Thymus (tissue), 11 donors: ENCODE results near the gene SIPA1L3. TPM values are rescaled to one million over a fixed set of nuclear protein-coding genes. Genes with fewer than 3 reads are reported as not detected.
A peak's percentile ranks its signal among the peaks of the same experiment; 100 is the strongest.

Experiments
- DNase-seq, 9 donors: peaks; one replicate each; pipeline ENCODE4 v3.0.0-alpha.2; 2013; ENCODE audit warnings: low spot score in 9 of 9, low read depth in 6 of 9, missing footprints in 1 of 9
- H3K27ac ChIP-seq, 2 donors: one replicate each; pipeline ENCODE4 v1.5.1; 2013; ENCODE audit warnings: control low read depth in 1 of 2, low read depth in 1 of 2, low read length in 1 of 2, mild to moderate bottlenecking in 1 of 2, moderate library complexity in 1 of 2
- H3K27me3 ChIP-seq, 2 donors: one replicate each; pipeline ENCODE4 v1.5.1; 2013; ENCODE audit warnings: low read length in 1 of 2; ENCODE audit not compliant: control insufficient read depth in 2 of 2, insufficient read depth in 1 of 2
- H3K36me3 ChIP-seq, 2 donors: one replicate each; pipeline ENCODE4 v1.5.1; 2013; ENCODE audit warnings: low read length in 1 of 2, mild to moderate bottlenecking in 1 of 2, moderate library complexity in 1 of 2; ENCODE audit not compliant: control insufficient read depth in 2 of 2, insufficient read depth in 2 of 2
- H3K4me1 ChIP-seq, 2 donors: one replicate each; pipeline ENCODE4 v1.5.1; 2013; ENCODE audit warnings: low read length in 2 of 2; ENCODE audit not compliant: control insufficient read depth in 2 of 2, insufficient read depth in 2 of 2
- H3K4me3 ChIP-seq, 2 donors: one replicate each; pipeline ENCODE4 v1.5.1; 2013; ENCODE audit warnings: low read length in 2 of 2, control low read depth in 1 of 2, mild to moderate bottlenecking in 1 of 2
- H3K9me3 ChIP-seq, 2 donors: one replicate each; pipeline ENCODE4 v1.5.1; 2013; ENCODE audit warnings: low read length in 1 of 2, mild to moderate bottlenecking in 1 of 2; ENCODE audit not compliant: control insufficient read depth in 2 of 2, insufficient read depth in 1 of 2
- WGBS: extraction: QIAGEN DNeasy Blood & Tissue Kit; methylation state at CpG from one replicate; pipeline ENCODE4 v1.1.7; 2013; 5-methylcytosine and 5-hydroxymethylcytosine counted together
- polyA plus RNA-seq: library from polyadenylated mRNA; stranded (reverse); fragments of 200-250 nt; gene quantifications from one replicate; pipeline ENCODE4 v1.2.3, GENCODE V29; 2013
- total RNA-seq: library from RNA; stranded (reverse); fragments of 120-200 nt; gene quantifications from one replicate; pipeline ENCODE4 v1.2.4, GENCODE V29; 2013
- donor health status: healthy.

Gene SIPA1L3
- total and polyA plus RNA-seq, 2 donors, result 5.0 to 6.0 TPM

- Histone ChIP-seq H3K27me3 (no peaks in the 10 kb centered on the region), H3K9me3 (peaks cover 0 to 3% of the 10 kb centered on the region in 2 donors), H3K27ac (no peak overlapping the region), H3K36me3 (no peaks in the 10 kb centered on the region), H3K4me3 (no peak overlapping the region), H3K4me1 (peaks cover 0 to 2% of the 10 kb centered on the region in 2 donors)
- WGBS, result 91% methylated on average over 10 of the region's 10 CpGs
- no peak for DNase-seq
Observed at GRCh38 chr19:37926255-37926654, 19.2 kb downstream of the SIPA1L3 start.

- 89% methylated on average over 5 of the region's 5 CpGs for WGBS
- H3K27me3 ChIP-seq, result no peaks in the 10 kb centered on the region
- no peak for DNase-seq
- no peak overlapping the region for H3K27ac ChIP-seq
- peaks cover 0 to 3% of the 10 kb centered on the region in 2 donors for H3K9me3 ChIP-seq
- no peaks in the 10 kb centered on the region for H3K36me3 ChIP-seq
- no peak overlapping the region for H3K4me3 ChIP-seq
- H3K4me1 ChIP-seq, result no peaks in the 10 kb centered on the region
Observed at GRCh38 chr19:37926711-37927110, 19.7 kb downstream of the SIPA1L3 start.

GRCh38 chr19:37928527-37929286 lies 21.7 kb downstream of the SIPA1L3 start:
- no peaks in the 10 kb centered on the region for H3K36me3 ChIP-seq
- no peak overlapping the region for H3K4me3 ChIP-seq
- no peak for DNase-seq
- H3K27ac ChIP-seq, result peak overlapping the region in 1 of 2 donors; percentile 26
- H3K4me1 ChIP-seq, result peaks cover 0 to 6% of the 10 kb centered on the region in 2 donors
- H3K27me3 ChIP-seq, result no peaks in the 10 kb centered on the region
- 61% methylated on average over 5 of the region's 5 CpGs for WGBS
- H3K9me3 ChIP-seq, result peaks cover 0 to 3% of the 10 kb centered on the region in 2 donors

GRCh38 chr19:37929355-37929923 lies 22.4 kb downstream of the SIPA1L3 start:
- no peak for DNase-seq
- Histone ChIP-seq H3K36me3 (no peaks in the 10 kb centered on the region), H3K4me3 (no peak overlapping the region), H3K9me3 (peaks cover 0 to 3% of the 10 kb centered on the region in 2 donors), H3K4me1 (peaks cover 0 to 10% of the 10 kb centered on the region in 2 donors), H3K27ac (no peak overlapping the region), H3K27me3 (no peaks in the 10 kb centered on the region)
- WGBS, result 94% methylated on average over 4 of the region's 4 CpGs

GRCh38 chr19:37930416-37930815 lies 23.4 kb downstream of the SIPA1L3 start:
- H3K4me1 ChIP-seq, result peaks cover 0 to 10% of the 10 kb centered on the region in 2 donors
- 97% methylated on average over 5 of the region's 5 CpGs for WGBS
- no peak overlapping the region for H3K27ac ChIP-seq
- no peak overlapping the region for H3K4me3 ChIP-seq
- H3K36me3 ChIP-seq, result no peaks in the 10 kb centered on the region
- no peaks in the 10 kb centered on the region for H3K27me3 ChIP-seq
- no peak for DNase-seq
- H3K9me3 ChIP-seq, result peaks cover 0 to 4% of the 10 kb centered on the region in 2 donors

- Histone ChIP-seq H3K36me3 (no peaks in the 10 kb centered on the region), H3K27me3 (no peaks in the 10 kb centered on the region), H3K27ac (peak overlapping the region in 1 of 2 donors; percentile 46), H3K9me3 (peaks cover 0 to 7% of the 10 kb centered on the region in 2 donors), H3K4me3 (no peak overlapping the region), H3K4me1 (peaks cover 0 to 10% of the 10 kb centered on the region in 2 donors)
- WGBS, result 18% methylated on average over 30 of the region's 30 CpGs
- DNase-seq, result peak in 1 of 9 donors; percentile 28
Observed at GRCh38 chr19:37931881-37932655, 25.1 kb downstream of the SIPA1L3 start.

- H3K27ac ChIP-seq, result peak overlapping the region; percentile 3 to 46
- peaks cover 0 to 10% of the 10 kb centered on the region in 2 donors for H3K4me1 ChIP-seq
- H3K27me3 ChIP-seq, result no peaks in the 10 kb centered on the region
- no peak for DNase-seq
- WGBS, result 91% methylated on average over 12 of the region's 12 CpGs
- no peaks in the 10 kb centered on the region for H3K36me3 ChIP-seq
- H3K9me3 ChIP-seq, result peaks cover 0 to 7% of the 10 kb centered on the region in 2 donors
- no peak overlapping the region for H3K4me3 ChIP-seq
Observed at GRCh38 chr19:37932985-37933936, 26.3 kb downstream of the SIPA1L3 start.

- H3K9me3 ChIP-seq, result peaks cover 0 to 11% of the 10 kb centered on the region in 2 donors
- WGBS, result 92% methylated on average over 9 of the region's 9 CpGs
- DNase-seq, result no peak
- peaks cover 0 to 10% of the 10 kb centered on the region in 2 donors for H3K4me1 ChIP-seq
- no peak overlapping the region for H3K4me3 ChIP-seq
- no peaks in the 10 kb centered on the region for H3K36me3 ChIP-seq
- no peaks in the 10 kb centered on the region for H3K27me3 ChIP-seq
- H3K27ac ChIP-seq, result no peak overlapping the region
Observed at GRCh38 chr19:37933937-37934358, 26.9 kb downstream of the SIPA1L3 start.
